K562 (cell line): ENCODE data around the gene PRMT7.

Experiments
- CHD4 ChIP-seq: fragments of 200-600 bp; sonication (generic); IDR thresholded peaks from 3 replicates; pipeline ENCODE4 v1.6.1; 2012; ENCODE audit warnings: low read depth, mild to moderate bottlenecking, mixed read lengths, low read length, inconsistent platforms; ENCODE audit not compliant: insufficient read depth, insufficient replicate concordance, poor library complexity, severe bottlenecking
- CREB1 ChIP-seq, 2 experiments: sonication (generic) in 1 of 2; formaldehyde crosslinking in 1 of 2; IDR thresholded peaks; 2 replicates each; pipeline versions ENCODE4 v1.6.1 to v1.8.0; 2012 to 2022; ENCODE audit warnings: inconsistent platforms in 1 of 2, mild to moderate bottlenecking in 1 of 2, missing genetic modification reagents in 1 of 2, moderate library complexity in 1 of 2
- CTCF ChIP-seq, 3 experiments: IDR thresholded peaks in 2 of 3; conservative IDR thresholded peaks in 1 of 3; 2 replicates each; pipeline ENCODE4 v1.5.1; 2011 to 2012; ENCODE audit warnings: low read length in 3 of 3, mild to moderate bottlenecking in 3 of 3, control low read depth in 2 of 3, improper control_type of control experiment in 1 of 3, inconsistent platforms in 1 of 3, low read depth in 1 of 3, mixed read lengths in 1 of 3, moderate library complexity in 1 of 3; ENCODE audit not compliant: insufficient read depth in 2 of 3
- HEY1 ChIP-seq: fragments of 250-450 bp; sonication (Bioruptor Pico); IDR thresholded peaks from 2 replicates; pipeline ENCODE4 v1.5.0; 2020; ENCODE audit warnings: mild to moderate bottlenecking, moderate library complexity, borderline replicate concordance
- POLR2A ChIP-seq: fragments of 450-650 bp; conservative IDR thresholded peaks from 2 replicates; pipeline ENCODE4 v1.6.1; 2016
- POLR2AphosphoS5 ChIP-seq: IDR thresholded peaks from 2 replicates; pipeline ENCODE4 v1.6.1; 2011; ENCODE audit warnings: mild to moderate bottlenecking, low read depth, low read length, moderate library complexity; ENCODE audit not compliant: control insufficient read depth, insufficient read depth
- RNF2 ChIP-seq: sonication (generic); IDR thresholded peaks from 2 replicates; pipeline ENCODE4 v1.6.1; 2016
- SMC3 ChIP-seq: conservative IDR thresholded peaks from 2 replicates; pipeline ENCODE4 v1.6.1; 2011; ENCODE audit warnings: low read depth, low read length, improper control_type of control experiment; ENCODE audit not compliant: insufficient read depth
- SP1 ChIP-seq: sonication (generic); formaldehyde crosslinking; IDR thresholded peaks from 2 replicates; pipeline ENCODE4 v1.8.1; 2022; ENCODE audit warnings: mild to moderate bottlenecking, missing genetic modification reagents
- TAF9B ChIP-seq: fragments of 450-650 bp; IDR thresholded peaks from 2 replicates; pipeline ENCODE4 v1.6.1; 2018; ENCODE audit warnings: mild to moderate bottlenecking; ENCODE audit not compliant: partially characterized antibody
- U2AF1 ChIP-seq: fragments of 200-400 bp; formaldehyde crosslinking; optimal IDR thresholded peaks from 2 replicates; pipeline ENCODE3; 2017; ENCODE audit warnings: mild to moderate bottlenecking, low read depth, low read length, moderate library complexity
- ZBTB43 ChIP-seq: sonication (generic); formaldehyde crosslinking; IDR thresholded peaks from 2 replicates; pipeline ENCODE4 v1.8.0; 2023; ENCODE audit warnings: mild to moderate bottlenecking, missing genetic modification reagents
- ZNF41 ChIP-seq: fragments of 250-450 bp; sonication (Bioruptor Pico); conservative IDR thresholded peaks from 2 replicates; pipeline ENCODE4 v1.4.0; 2020; ENCODE audit warnings: mild to moderate bottlenecking

GRCh38 chr16:68335175-68335574, 24.4 kb downstream of the PRMT7 start:
- TF ChIP-seq HEY1 (no peak), TAF9B (no peak), SMC3 (no peak), ZNF41 (CRISPR knock-in tag) (no peak), RNF2 (no peak), ZBTB43 (CRISPR knock-in tag) (no peak), CHD4 (no peak), CREB1 (IDR thresholded peaks at IDR 0.05) (no peak), CREB1 (CRISPR knock-in tag; IDR thresholded peaks at IDR 0.05) (no peak), U2AF1 (no peak), POLR2A (no peak), SP1 (CRISPR knock-in tag) (no peak), CTCF (IDR thresholded peaks at IDR 0.05 in 2 of 3, conservative IDR thresholded peaks at IDR 0.05 in 1 of 3; ENCODE audit: insufficient read depth in 2 of 3, low read depth in 1 of 3, low read length in 3 of 3) (no peak), POLR2AphosphoS5 (no peak)
